ENCODE results near the gene SLIT3.
"Not testable (repeated sequence)": the region's sequence is repeated elsewhere in the genome, so short reads cannot be mapped to it uniquely, and the experiment has no call there.

SLIT3 gene

DNA sequence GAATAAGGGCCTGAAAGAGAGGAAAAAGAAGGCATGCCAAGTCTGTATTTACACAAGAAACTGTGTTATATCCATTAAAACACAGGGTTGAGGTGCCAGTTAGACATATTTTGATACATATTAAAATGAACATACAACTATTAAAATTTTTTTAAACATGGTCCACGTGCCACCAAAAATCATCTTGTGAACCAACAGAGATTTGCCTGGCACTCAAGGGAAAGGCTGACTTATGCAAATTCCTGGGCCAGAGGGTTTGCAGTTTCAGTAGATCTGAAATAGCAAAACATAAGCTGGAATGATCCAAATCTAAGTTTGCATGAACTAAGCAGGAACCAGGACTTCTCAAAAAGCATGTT lies 168.7 kb downstream of the SLIT3 start:
- FAIRE-seq, result no peak

GRCh38 chr5:169131616-169132301 lies 169.2 kb downstream of the SLIT3 start:
- FAIRE-seq, result no peak

DNA sequence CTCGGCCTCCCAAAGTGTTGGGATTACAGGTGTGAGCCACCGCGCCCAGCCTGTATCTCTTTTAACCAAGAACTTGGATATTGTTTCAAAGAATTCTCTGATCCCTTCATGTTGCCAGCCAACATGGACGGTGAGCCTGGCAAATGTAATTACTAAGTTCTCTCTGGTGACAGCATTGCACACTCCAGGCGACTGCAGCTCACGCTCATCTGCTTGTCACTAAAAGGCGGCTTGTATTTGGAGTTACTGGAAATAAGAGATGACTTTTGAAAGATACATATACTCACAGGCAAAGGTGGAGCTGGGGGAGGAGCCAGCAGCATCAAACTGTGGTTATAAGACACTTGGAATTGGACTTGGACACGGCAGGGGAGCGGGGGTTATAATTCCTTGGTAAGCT lies 172.3 kb downstream of the SLIT3 start:
- FAIRE-seq, result no peak

- FAIRE-seq, result no peak
These were observed 173.5 kb downstream of the SLIT3 start for GRCh38 chr5:169127431-169127830.

DNA sequence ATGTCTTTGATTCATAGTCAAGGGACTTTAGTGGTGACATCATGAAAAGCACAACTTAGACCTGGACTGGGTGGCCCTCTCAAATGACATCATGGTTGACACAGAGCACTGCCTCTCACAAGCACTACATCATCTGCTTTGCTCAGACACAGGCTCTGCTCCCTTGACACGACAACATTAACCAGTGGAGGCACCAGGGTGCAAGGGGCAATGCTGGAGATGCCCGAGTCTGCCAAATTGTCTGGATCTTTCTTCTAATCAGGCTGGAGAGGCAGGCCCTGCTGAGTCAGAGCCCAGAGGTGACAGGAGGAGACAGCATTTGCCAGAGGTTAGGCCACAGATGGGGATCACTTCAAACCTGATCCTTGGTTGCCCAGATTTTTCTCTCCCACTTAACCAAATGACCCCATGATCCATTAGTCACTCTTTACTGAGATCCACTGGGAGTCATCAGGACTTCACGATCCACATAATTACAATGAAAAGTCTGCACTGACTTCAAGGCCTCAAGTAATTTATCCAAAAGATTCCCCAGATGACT lies 174.4 kb downstream of the SLIT3 start:
- FAIRE-seq, result no peak

GRCh38 chr5:169125571-169125970 lies 175.4 kb downstream of the SLIT3 start:
- no peak for FAIRE-seq

DNA sequence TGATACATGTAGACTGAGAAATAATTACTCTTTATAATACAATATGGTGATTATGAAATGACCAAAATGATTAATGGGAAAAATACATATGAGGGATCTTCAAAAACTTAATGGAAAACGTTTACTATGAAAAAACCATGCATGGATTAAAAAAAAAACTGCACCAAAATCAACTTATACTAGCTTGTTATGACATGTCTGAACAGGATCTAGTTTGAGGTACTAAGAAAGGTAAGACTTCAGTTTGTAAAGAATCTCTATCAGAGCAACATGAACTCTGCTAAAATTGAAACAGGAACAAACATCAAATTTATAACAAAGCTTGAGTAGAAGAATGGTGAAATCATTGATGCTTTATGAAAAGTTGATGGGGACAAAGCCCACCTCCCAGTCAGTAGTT lies 178.0 kb downstream of the SLIT3 start:
- FAIRE-seq, result no peak

- no peak for FAIRE-seq
These were observed 179.1 kb downstream of the SLIT3 start for GRCh38 chr5:169121630-169122420.

DNA sequence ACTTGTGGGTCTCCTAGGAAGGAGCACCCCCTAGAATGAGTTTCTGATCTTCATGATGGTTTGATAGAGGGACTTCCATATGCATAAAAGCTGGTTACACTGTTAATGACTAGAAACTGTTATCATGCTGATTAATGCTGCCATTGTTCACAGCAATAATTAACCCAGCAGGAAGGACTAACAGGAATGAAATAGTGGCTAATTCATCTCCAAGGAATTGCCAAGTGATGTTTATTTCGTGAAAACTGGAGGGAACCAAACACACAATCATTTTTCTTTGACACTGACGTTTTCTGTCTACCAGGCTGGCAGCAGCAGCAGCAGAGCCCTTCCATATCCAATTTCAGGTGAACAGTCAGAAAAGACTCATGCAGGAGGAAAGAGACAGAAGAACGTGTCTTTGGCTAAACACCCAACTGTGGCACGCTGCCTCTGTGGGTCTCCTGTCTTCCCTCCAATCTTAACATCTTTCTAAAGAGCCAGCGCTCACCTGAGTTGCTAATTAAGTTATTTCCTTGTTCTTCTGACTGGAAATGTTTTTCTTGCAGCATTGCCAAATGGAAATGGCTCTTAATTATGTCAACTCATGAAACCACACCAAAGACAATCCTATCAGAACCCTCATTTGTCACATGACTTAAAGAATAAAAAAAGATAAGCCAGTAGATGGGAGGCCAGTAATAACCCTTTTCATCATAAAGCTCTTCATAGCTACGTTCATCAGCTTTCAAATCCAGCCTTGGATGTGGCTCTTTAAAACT lies 181.5 kb downstream of the SLIT3 start:
- no peak for FAIRE-seq

- no peak for FAIRE-seq
These were observed 183.9 kb downstream of the SLIT3 start for GRCh38 chr5:169116961-169117461.

- no peak for FAIRE-seq
These were observed 185.3 kb downstream of the SLIT3 start for GRCh38 chr5:169115461-169116124.

DNA sequence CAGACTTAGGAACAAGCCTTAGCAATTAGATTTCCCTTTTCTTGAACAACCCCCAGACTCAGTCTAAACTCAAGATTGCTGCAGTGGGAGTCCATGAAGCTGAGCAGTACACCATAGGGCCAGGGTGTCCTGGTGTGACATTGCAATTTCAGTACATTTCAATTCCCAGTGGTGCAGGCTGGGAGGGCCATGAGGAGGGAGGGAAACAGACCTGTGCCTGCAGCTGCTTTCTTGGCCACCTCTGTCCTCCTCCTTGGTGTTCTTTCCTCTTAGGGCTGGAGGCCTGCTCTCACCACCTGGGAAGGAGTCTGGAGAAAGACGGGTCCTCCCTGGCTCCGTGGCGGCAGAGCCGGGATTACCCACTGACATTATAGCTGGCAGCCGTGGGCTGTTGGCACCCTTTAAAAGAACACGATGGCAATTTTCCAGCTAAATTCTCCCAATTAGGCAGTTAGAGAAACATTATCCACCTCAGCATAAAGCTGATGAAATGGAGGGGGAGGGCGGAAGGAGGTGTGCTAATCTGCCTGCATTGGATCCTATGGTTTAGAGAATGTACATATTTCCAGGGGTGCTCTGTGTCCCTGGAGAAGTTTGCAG lies 186.4 kb downstream of the SLIT3 start:
- FAIRE-seq, result no peak

DNA sequence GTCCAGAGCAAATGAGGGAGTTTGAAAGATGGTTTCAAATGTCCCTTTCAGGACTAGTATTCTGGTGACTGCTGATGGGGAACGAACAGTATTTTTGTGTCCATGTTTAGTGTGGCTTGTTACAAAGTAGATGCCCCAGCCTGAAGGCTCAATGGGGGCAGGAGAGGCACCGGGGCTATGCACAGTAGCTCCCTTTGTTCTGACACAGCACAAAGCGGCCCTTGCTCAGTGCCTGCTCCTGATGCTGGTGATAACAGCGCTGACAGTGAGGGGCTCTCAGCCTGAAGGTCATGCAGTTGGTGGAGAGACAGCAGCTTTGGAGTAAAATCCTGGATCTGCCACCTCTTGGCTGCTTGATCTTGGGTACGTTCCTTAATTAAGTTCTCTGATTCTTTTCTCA lies 188.9 kb downstream of the SLIT3 start:
- no peak for FAIRE-seq

DNA sequence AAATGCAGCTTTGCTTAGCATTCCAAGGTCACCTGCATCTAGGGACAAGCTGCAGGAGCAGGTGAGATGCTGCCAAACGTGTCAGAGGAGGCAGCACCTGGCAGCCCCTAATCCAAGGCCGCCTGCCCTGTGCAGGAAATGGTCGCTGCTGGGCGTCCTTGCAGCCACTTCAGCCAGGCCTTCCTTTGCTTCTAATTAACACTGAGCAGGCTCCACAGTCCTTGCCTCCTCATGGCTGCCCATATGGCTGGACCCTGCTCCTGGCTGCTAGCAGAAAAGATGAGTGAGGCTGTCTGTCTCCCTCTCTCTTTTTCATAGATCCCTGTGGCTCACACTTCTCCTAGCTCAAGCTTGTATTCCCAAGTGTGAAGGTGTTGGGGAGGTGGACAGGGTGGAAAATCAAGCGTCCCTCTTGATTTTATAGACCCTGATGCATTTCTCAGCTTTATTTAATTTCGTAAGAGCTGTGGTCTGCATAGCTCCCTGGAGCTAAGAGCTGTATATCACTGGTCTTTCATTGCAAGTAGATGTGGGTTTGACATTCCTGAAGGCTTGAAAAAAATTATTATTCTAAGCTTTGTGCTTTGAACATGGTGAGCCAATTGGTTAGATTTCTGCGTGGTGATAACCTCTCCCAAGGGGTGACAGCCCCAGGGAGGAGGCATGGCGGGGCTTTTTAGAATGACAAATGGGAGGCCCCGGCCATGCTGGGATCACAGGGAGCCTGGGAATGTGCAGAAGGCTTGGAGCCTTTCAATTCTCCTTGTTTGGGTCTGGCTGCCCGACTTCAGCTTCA lies 193.8 kb downstream of the SLIT3 start:
- no peak for FAIRE-seq

DNA sequence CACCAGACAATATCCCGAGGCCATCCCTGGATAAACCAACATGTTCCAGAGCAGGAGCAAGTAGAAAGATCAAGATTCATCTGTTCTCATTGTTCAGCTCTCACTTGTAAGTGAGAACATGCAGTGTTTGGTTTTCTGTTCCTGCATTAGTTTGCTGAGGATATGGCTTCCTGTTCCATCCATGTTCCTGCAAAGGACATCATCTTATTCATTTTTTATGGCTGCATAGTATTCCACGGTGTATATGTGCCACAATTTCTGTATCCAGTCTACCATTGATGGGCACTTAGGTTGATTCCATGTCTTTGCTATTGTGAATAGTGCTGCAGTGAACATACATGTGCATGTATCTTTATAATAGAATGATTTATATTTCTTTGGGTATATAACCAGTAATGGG lies 195.4 kb downstream of the SLIT3 start:
- FAIRE-seq, result not testable (repeated sequence)

DNA sequence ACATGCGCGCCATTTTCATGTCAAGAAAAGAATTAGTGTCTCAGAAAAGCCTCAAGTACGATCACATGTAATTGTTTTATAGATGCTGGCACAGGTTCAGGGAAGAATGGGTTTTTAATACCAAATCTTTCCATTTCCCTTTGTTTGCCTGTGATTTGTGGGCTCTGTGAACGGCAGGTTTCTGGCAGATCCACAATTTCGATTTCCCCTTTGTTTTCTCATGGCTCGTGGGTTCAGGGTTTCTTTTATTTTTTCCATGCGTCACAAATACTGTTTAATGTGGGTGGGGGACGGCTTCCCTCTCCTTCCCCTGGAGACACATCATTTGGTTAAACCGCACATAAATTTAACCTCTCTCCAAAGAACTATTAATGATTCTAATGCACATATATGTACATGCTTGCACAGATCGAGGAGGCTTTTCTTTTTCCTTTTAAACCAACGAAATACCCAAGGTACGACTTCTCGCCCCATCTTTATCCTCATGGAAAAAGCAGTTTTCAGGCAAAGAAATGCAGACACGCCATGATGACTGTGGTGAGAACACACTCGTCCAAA lies 195.9 kb downstream of the SLIT3 start:
- no peak for FAIRE-seq

DNA sequence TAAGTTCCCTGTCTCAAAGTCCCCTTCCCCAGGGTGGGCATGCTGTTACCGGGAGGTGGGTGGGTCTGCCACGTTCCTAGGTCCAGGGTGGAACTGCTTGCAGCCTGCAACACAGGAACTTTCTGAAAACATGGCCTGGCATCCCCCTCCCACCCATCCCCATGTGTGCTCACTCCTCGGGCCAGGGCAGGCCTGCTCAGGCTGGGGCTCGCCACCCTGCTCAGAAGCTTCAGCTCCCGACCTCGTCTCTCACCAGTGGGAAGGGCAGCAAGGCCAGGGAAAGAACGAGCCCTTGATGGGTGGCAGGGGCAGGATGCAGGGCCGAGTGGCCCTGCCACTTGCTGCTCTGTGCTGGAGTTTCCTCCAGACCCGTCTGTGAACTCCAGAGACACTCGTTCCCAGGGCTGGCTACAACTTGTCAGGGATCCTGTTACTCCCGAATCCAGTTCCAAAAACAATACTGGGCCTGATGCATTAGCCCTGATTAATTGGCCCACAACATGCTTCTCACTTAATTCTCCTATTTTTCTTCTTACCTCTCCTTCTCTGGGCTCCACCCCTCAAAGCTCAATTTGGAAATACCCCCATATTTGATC lies 197.3 kb downstream of the SLIT3 start:
- FAIRE-seq, result no peak

GRCh38 chr5:169101966-169102365 lies 199.0 kb downstream of the SLIT3 start:
- no peak for FAIRE-seq

GRCh38 chr5:169100735-169101075 lies 200.2 kb downstream of the SLIT3 start:
- no peak for FAIRE-seq

- no peak for FAIRE-seq
These were observed 200.9 kb downstream of the SLIT3 start for GRCh38 chr5:169099801-169100734.
